ENCODE measurements around the gene INCA1. TPM values are rescaled to one million over a fixed set of nuclear protein-coding genes. Genes with fewer than 3 reads are reported as not detected.

Gene INCA1
- total and polyA plus RNA-seq, 2 of the 8 experiments (the other 6 are each of a cell fraction or from before 2014, with no cell fraction given), result 0.89 to 1.4 TPM

GRCh38 chr17:4948166-4948930, 49.0 kb downstream of the INCA1 start, which contains the start of gene PFN1:
Gene PFN1 (minus strand): TSS chr17:4948530. CDS start chr17:4948394, 136 bp downstream.
- peak within 1 kb of the TSS; percentile 99 for H3K18ac ChIP-seq (ENCODE audit: extremely low read depth, low read length)
- H3K23ac ChIP-seq (ENCODE audit: insufficient read length), result no peak within 1 kb of the TSS
- H2AK5ac ChIP-seq (ENCODE audit: low read depth, low read length), result peak within 1 kb of the TSS; percentile 53; the same call in 1 of the 2 replicates
- H4K5ac ChIP-seq (ENCODE audit: insufficient read length, low read depth, low read length), result peak within 1 kb of the TSS; percentile 97
- H3K4me3 ChIP-seq (ENCODE audit: extremely low read depth in 1 of 4, insufficient read depth in 2 of 4, low read depth in 3 of 4, low read length in 4 of 4), result peak within 1 kb of the TSS; percentile 87 to 99 (median 96)
- no peaks in the 10 kb centered on the region for H3K9me3 ChIP-seq (ENCODE audit: insufficient read depth in 2 of 2, low read depth in 1 of 2, low read length in 1 of 2)
- H3K36me3 ChIP-seq (ENCODE audit: control insufficient read depth in 2 of 4, insufficient read depth in 4 of 4, low read length in 3 of 4), result peaks cover 2 to 30% (median 22%) of the 10 kb centered on the region in 4 experiments
- H3K56ac ChIP-seq (replicated peaks; ENCODE audit: insufficient read length, low read depth, low read length), result peak within 1 kb of the TSS; percentile 98
- peak within 1 kb of the TSS; percentile 87; the same call in 1 of the 2 replicates for H2BK12ac ChIP-seq (ENCODE audit: low read depth, low read length)
- H2BK120ac ChIP-seq (replicated peaks; ENCODE audit: low read depth, low read length), result peak within 1 kb of the TSS; percentile 51
- H3K79me1 ChIP-seq (ENCODE audit: low read depth, low read length), result 0 out of 2 replicates have a peak, but pooled peaks cover 2% of the 10 kb centered on the region
- peaks cover 18% of the 10 kb centered on the region for H3K23me2 ChIP-seq (ENCODE audit: low read depth, low read length)
- peak within 1 kb of the TSS; percentile 96 for H3K4ac ChIP-seq (replicated peaks; ENCODE audit: insufficient read length, low read depth, low read length)
- peak within 1 kb of the TSS; percentile 94 for H3K27ac ChIP-seq (ENCODE audit: low read depth, low read length)
- H3K4me2 ChIP-seq (ENCODE audit: insufficient read depth in 1 of 2, low read depth in 2 of 2, low read length in 2 of 2), result peak within 1 kb of the TSS; percentile 87 to 95
- peak in 1 of 2 experiments; percentile 74 for DNase-seq (ENCODE audit: low read depth in 1 of 2, low spot score in 2 of 2)
- peak within 1 kb of the TSS; percentile 98 for H2BK5ac ChIP-seq (ENCODE audit: low read depth, low read length)
- ChIA-PET CTCF (ENCODE audit: partially characterized antibody) (interaction anchor here (0.7 to 2.1 kb wide), 3 partner anchors 8 to 19 kb away, joined by 3 to 5 read pairs (median 3); partner anchors contain the start of genes RNF167 and SLC25A11), POLR2A (ENCODE audit: partially characterized antibody) (interaction anchor here (0.6 to 32.4 kb wide), 21 partner anchors 1 to 338 kb away, joined by 3 to 987 read pairs (median 7); partner anchors contain the start of genes C17orf107, CAMTA2, ENO3 and GP1BA)
- no peak within 1 kb of the TSS for H2AFZ ChIP-seq (ENCODE audit: low read length)
- H3K79me2 ChIP-seq (ENCODE audit: control insufficient read depth in 1 of 2, insufficient read depth in 2 of 2, low read length in 2 of 2), result peaks cover 8 to 39% of the 10 kb centered on the region in 2 experiments
- H3K14ac ChIP-seq (ENCODE audit: insufficient read length), result no peak within 1 kb of the TSS
- 0% methylated on average over 21 of the region's 59 CpGs; no CpG with 5 or more reads in 1 of the 2 experiments for WGBS, 2 experiments (ENCODE audit: extremely low coverage in 1 of 2, insufficient coverage in 1 of 2, insufficient read length in 1 of 2, insufficient replicate concordance in 2 of 2, low coverage in 1 of 2, low lambda C conversion rate in 2 of 2, missing lambda C conversion rate in 1 of 2)
- peak within 1 kb of the TSS; percentile 81; the same call in 1 of the 2 replicates for H2BK15ac ChIP-seq (ENCODE audit: low read length)
- H4K20me1 ChIP-seq (replicated peaks in 1 of 2; ENCODE audit: control insufficient read depth in 1 of 2, insufficient read depth in 2 of 2, low read length in 2 of 2), result peaks cover 16 to 19% of the 10 kb centered on the region in 2 experiments
- peak within 1 kb of the TSS; percentile 91 to 99 (median 95) for H3K9ac ChIP-seq (replicated peaks in 1 of 4; ENCODE audit: extremely low read depth in 1 of 4, low read depth in 3 of 4, low read length in 3 of 4)
- no peak for FAIRE-seq
- H4K8ac ChIP-seq (ENCODE audit: extremely low read depth, insufficient read depth, low read length), result peak within 1 kb of the TSS; percentile 96
- peak within 1 kb of the TSS; percentile 99 for H4K91ac ChIP-seq (replicated peaks; ENCODE audit: insufficient read length, low read length)
- 0 out of 2 replicates have a peak within 1 kb of the TSS, but pooled peaks have one; percentile 48 for H2BK20ac ChIP-seq (ENCODE audit: low read length)
- H3K27me3 ChIP-seq (replicated peaks in 1 of 4; ENCODE audit: control insufficient read depth in 3 of 4, extremely low read depth in 1 of 4, insufficient read depth in 3 of 4, low read length in 3 of 4), result no peaks in the 10 kb centered on the region
- peaks cover 4 to 17% (median 10%) of the 10 kb centered on the region in 4 experiments for H3K4me1 ChIP-seq (replicated peaks in 1 of 4; ENCODE audit: control insufficient read depth in 3 of 4, insufficient read depth in 4 of 4, low read length in 3 of 4)
- TF ChIP-seq EZH2 (IDR thresholded peaks at IDR 0.05; ENCODE audit: low read depth, low read length, severe bottlenecking) (no peak), SIN3A (conservative IDR thresholded peaks at IDR 0.05 in 1 of 2, IDR thresholded peaks at IDR 0.05 in 1 of 2; ENCODE audit: low read depth in 1 of 2, low read length in 2 of 2) (peak; percentile 56 to 83; a peak in 2 of 4 replicates), SP1 (IDR thresholded peaks at IDR 0.05; ENCODE audit: low read depth, low read length) (peak; percentile 15; the same call in 1 of the 2 replicates), MAX (IDR thresholded peaks at IDR 0.05) (peak; percentile 15; the same call in 1 of the 2 replicates), TBP (IDR thresholded peaks at IDR 0.05; ENCODE audit: low read depth, low read length) (peak; percentile 16; the same call in 1 of the 2 replicates), HDAC2 (IDR thresholded peaks at IDR 0.05; ENCODE audit: borderline replicate concordance in 1 of 2, low read depth in 2 of 2, low read length in 2 of 2) (peak in 1 of 2 experiments; percentile 48; a peak in 2 of 4 replicates), PHF8 (conservative IDR thresholded peaks at IDR 0.05; ENCODE audit: low read depth, low read length) (peak; percentile 84), SUZ12 (IDR thresholded peaks at IDR 0.05; ENCODE audit: low read length) (no peak), ASH2L (IDR thresholded peaks at IDR 0.05; ENCODE audit: low read length) (peak; percentile 88), TAF1 (IDR thresholded peaks at IDR 0.05; ENCODE audit: low read depth, low read length) (peak; percentile 67)

All from H1 (cell line).